Neural cell (in vitro differentiated cells): ENCODE data around the gene SGO2. TPM values are rescaled to one million over a fixed set of nuclear protein-coding genes. Genes with fewer than 3 reads are reported as not detected.
"Not testable (repeated sequence)": the region's sequence is repeated elsewhere in the genome, so short reads cannot be mapped to it uniquely, and the experiment has no call there.

Source experiments
- H2AFZ ChIP-seq: fragments of 200-600, 300-800 bp; sonication (generic), shearing (Covaris generic); 2 replicates; pipeline ENCODE4 v1.6.0; 2014; ENCODE audit warnings: low read depth, mild to moderate bottlenecking, antibody characterized with exemption, low read length, moderate library complexity
- H3F3A ChIP-seq: fragments of 200-600 bp; shearing (Covaris generic); 2 replicates; pipeline ENCODE4 v1.6.1; 2016; ENCODE audit warnings: mild to moderate bottlenecking, moderate library complexity, mixed read lengths, antibody characterized with exemption, low read length; ENCODE audit not compliant: insufficient read depth, poor library complexity, severe bottlenecking
- H3K27ac ChIP-seq: fragments of 200-600, 300-800 bp; sonication (generic), shearing (Covaris generic); 2 replicates; pipeline ENCODE4 v1.5.1; 2014; ENCODE audit warnings: mild to moderate bottlenecking, low read length, moderate library complexity
- H3K27me3 ChIP-seq: fragments of 300-800, 200-600 bp; sonication (generic), shearing (Covaris generic); 2 replicates; pipeline ENCODE4 v1.6.0; 2014; ENCODE audit warnings: mild to moderate bottlenecking, low read depth, low read length, moderate library complexity; ENCODE audit not compliant: insufficient read depth
- H3K36me3 ChIP-seq: fragments of 300-800, 200-600 bp; sonication (generic), shearing (Covaris generic); 2 replicates; pipeline ENCODE4 v1.5.1; 2014; ENCODE audit warnings: mild to moderate bottlenecking, antibody characterized with exemption, low read length, moderate library complexity; ENCODE audit not compliant: insufficient read depth
- H3K4me2 ChIP-seq: fragments of 300-800, 200-600 bp; sonication (generic), shearing (Covaris generic); 2 replicates; pipeline ENCODE4 v1.6.0; 2014; ENCODE audit warnings: mild to moderate bottlenecking, low read length
- H3K4me3 ChIP-seq: fragments of 300-800, 200-600 bp; sonication (generic), shearing (Covaris generic); 2 replicates; pipeline ENCODE4 v1.5.1; 2014; ENCODE audit warnings: mild to moderate bottlenecking, low read length, moderate library complexity
- H3K79me2 ChIP-seq: fragments of 200-600 bp; shearing (Covaris generic); replicated peaks from 2 replicates; pipeline ENCODE4 v1.6.0; 2014; ENCODE audit warnings: mild to moderate bottlenecking, low read length, moderate library complexity; ENCODE audit not compliant: insufficient read depth
- H3K9ac ChIP-seq: fragments of 300-800, 200-600 bp; sonication (generic), shearing (Covaris generic); 2 replicates; pipeline ENCODE4 v1.6.1; 2016; ENCODE audit warnings: mild to moderate bottlenecking, low read length, mixed read lengths
- H3K9me2 ChIP-seq: fragments of 200-600 bp; shearing (Covaris generic); 2 replicates; pipeline ENCODE4 v1.6.1; 2016; ENCODE audit warnings: mild to moderate bottlenecking, low read length, mixed read lengths; ENCODE audit not compliant: insufficient read depth
- H3K9me3 ChIP-seq: fragments of 200-600, 300-800 bp; sonication (generic), shearing (Covaris generic); 2 replicates; pipeline ENCODE4 v1.6.1; 2016; ENCODE audit warnings: mild to moderate bottlenecking, mixed run types, low read length, moderate library complexity, mixed read lengths
- H4K20me1 ChIP-seq: fragments of 200-600 bp; shearing (Covaris generic); 2 replicates; pipeline ENCODE4 v1.6.1; 2016; ENCODE audit warnings: mild to moderate bottlenecking, mixed run types; ENCODE audit not compliant: insufficient read depth
- CTCF ChIP-seq: fragments of 450-650 bp; IDR thresholded peaks from 2 replicates; pipeline ENCODE4 v1.5.1; 2014; ENCODE audit warnings: antibody characterized with exemption, mild to moderate bottlenecking, moderate library complexity; ENCODE audit not compliant: poor library complexity, severe bottlenecking
- MXI1 ChIP-seq: fragments of 450-650 bp; conservative IDR thresholded peaks from 2 replicates; pipeline ENCODE4 v1.6.1; 2014; ENCODE audit warnings: antibody characterized with exemption, mild to moderate bottlenecking; ENCODE audit not compliant: poor library complexity, severe bottlenecking
- REST ChIP-seq: IDR thresholded peaks from 2 replicates; pipeline ENCODE4 v1.6.1; 2012; ENCODE audit warnings: borderline replicate concordance
- SMC3 ChIP-seq: fragments of 450-650 bp; conservative IDR thresholded peaks from 2 replicates; pipeline ENCODE4 v1.6.1; 2014; ENCODE audit warnings: antibody characterized with exemption, mild to moderate bottlenecking, moderate library complexity; ENCODE audit not compliant: poor library complexity
- TAF1 ChIP-seq: IDR thresholded peaks from 2 replicates; pipeline ENCODE4 v1.6.1; 2012; ENCODE audit warnings: low read depth
- polyA plus RNA-seq: library from polyadenylated mRNA; depleted of rRNA; stranded (reverse); fragments of >200 nt; gene quantifications from 2 replicates; pipeline ENCODE4 v1.2.3, GENCODE V29; 2014

The SGO2 gene
- polyA plus RNA-seq, 1 donor from 2014 or later: 0.73 TPM

GRCh38 chr2:200609028-200609614 lies 83.1 kb downstream of the SGO2 start:
- Histone ChIP-seq H4K20me1 (no peaks in the 10 kb centered on the region), H3F3A (no peaks in the 10 kb centered on the region), H3K79me2 (no peaks in the 10 kb centered on the region), H3K27me3 (no peaks in the 10 kb centered on the region), H3K4me3 (no peak overlapping the region), H3K4me2 (no peak overlapping the region), H3K9me2 (no peaks in the 10 kb centered on the region), H2AFZ (no peak overlapping the region), H3K36me3 (no peaks in the 10 kb centered on the region), H3K27ac (no peak overlapping the region), H3K9me3 (no peaks in the 10 kb centered on the region), H3K9ac (no peak overlapping the region)
- TF ChIP-seq TAF1 (no peak), REST (no peak), SMC3 (no peak), CTCF (no peak), MXI1 (no peak)

GRCh38 chr2:200610217-200610616 lies 84.2 kb downstream of the SGO2 start:
- not testable (repeated sequence) for H3K9me3 ChIP-seq, H3K27me3 ChIP-seq, H3F3A ChIP-seq, H4K20me1 ChIP-seq, H3K4me3 ChIP-seq, H3K27ac ChIP-seq, H3K4me2 ChIP-seq, H3K9ac ChIP-seq, H3K79me2 ChIP-seq, H3K9me2 ChIP-seq, H3K36me3 ChIP-seq, H2AFZ ChIP-seq

- Histone ChIP-seq H3K36me3 (no peaks in the 10 kb centered on the region), H3K9me2 (no peaks in the 10 kb centered on the region), H3K4me3 (no peak overlapping the region), H3F3A (no peaks in the 10 kb centered on the region), H3K79me2 (no peaks in the 10 kb centered on the region), H4K20me1 (no peaks in the 10 kb centered on the region), H3K4me2 (no peak overlapping the region), H2AFZ (no peak overlapping the region), H3K9me3 (no peaks in the 10 kb centered on the region), H3K27me3 (no peaks in the 10 kb centered on the region), H3K9ac (no peak overlapping the region), H3K27ac (no peak overlapping the region)
- no peak for TF ChIP-seq TAF1
These were observed 87.7 kb downstream of the SGO2 start for GRCh38 chr2:200613692-200614091.
